ENCODE measurements around the gene MLXIP.

MLXIP gene

GRCh38 chr12:122189626-122190475, 111.3 kb downstream of the MLXIP start:
- DNase-seq (ENCODE audit: low read depth): no peak
- TF ChIP-seq, protein P1, sequence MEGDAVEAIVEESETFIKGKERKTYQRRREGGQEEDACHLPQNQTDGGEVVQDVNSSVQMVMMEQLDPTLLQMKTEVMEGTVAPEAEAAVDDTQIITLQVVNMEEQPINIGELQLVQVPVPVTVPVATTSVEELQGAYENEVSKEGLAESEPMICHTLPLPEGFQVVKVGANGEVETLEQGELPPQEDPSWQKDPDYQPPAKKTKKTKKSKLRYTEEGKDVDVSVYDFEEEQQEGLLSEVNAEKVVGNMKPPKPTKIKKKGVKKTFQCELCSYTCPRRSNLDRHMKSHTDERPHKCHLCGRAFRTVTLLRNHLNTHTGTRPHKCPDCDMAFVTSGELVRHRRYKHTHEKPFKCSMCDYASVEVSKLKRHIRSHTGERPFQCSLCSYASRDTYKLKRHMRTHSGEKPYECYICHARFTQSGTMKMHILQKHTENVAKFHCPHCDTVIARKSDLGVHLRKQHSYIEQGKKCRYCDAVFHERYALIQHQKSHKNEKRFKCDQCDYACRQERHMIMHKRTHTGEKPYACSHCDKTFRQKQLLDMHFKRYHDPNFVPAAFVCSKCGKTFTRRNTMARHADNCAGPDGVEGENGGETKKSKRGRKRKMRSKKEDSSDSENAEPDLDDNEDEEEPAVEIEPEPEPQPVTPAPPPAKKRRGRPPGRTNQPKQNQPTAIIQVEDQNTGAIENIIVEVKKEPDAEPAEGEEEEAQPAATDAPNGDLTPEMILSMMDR (conservative IDR thresholded peaks at IDR 0.05; ENCODE audit: low read length): no peak
- no peak overlapping the region for H3K4me3 ChIP-seq (ENCODE audit: low read length)

- TF ChIP-seq, protein P1 (conservative IDR thresholded peaks at IDR 0.05; ENCODE audit: low read length): peak; percentile 87
These were observed 112.5 kb downstream of the MLXIP start for GRCh38 chr12:122190842-122191668.

DNA sequence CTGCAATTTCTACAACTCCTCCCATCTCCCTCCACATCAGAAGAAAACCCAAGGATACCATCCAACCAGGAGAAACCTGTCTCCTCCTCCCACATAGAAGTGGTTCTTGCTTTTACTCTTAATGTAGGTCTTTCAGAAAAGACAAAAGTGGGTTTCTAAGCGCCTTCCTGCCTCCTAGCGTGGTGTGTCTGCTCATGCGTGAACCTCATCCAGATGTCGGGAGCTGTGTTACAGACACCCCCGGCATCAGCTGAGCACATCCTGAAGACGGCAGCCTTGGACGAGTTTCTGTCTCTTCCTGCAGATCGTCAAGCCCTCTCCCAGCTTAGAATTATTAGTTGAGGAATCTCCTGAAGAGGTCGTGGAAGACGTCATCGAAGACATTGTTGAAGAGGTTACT, 113.9 kb downstream of the MLXIP start:
- H3K4me3 ChIP-seq (ENCODE audit: low read length): no peak overlapping the region
- TF ChIP-seq, protein P1 (conservative IDR thresholded peaks at IDR 0.05; ENCODE audit: low read length): no peak
- DNase-seq (ENCODE audit: low read depth): no peak

More at GRCh38 chr12:122190842-122191668, 112.5 kb downstream of the MLXIP start:
- peak; percentile 40 for DNase-seq (ENCODE audit: low read depth)
- H3K4me3 ChIP-seq (ENCODE audit: low read length): no peak overlapping the region

GRCh38 chr12:122194804-122195203, 116.2 kb downstream of the MLXIP start:
- TF ChIP-seq, protein P1 (conservative IDR thresholded peaks at IDR 0.05; ENCODE audit: low read length): no peak
- no peak overlapping the region for H3K4me3 ChIP-seq (ENCODE audit: low read length)
- no peak for DNase-seq (ENCODE audit: low read depth)

GRCh38 chr12:122195405-122195804, 116.8 kb downstream of the MLXIP start:
- TF ChIP-seq, protein P1 (conservative IDR thresholded peaks at IDR 0.05; ENCODE audit: low read length): no peak
- no peak for DNase-seq (ENCODE audit: low read depth)

More at GRCh38 chr12:122195405-122195804, 116.8 kb downstream of the MLXIP start:
- no peak overlapping the region for H3K4me3 ChIP-seq (ENCODE audit: low read length)

Measured in AG10803 (cell line).